GM23248 (cell line): Measurements from ENCODE around the gene ZDHHC3. TPM values are rescaled to one million over a fixed set of nuclear protein-coding genes. Genes with fewer than 3 reads are reported as not detected.

Experiments used
- DNase-seq: peaks from one replicate; pipeline ENCODE4 v3.0.0-alpha.2; 2015
- H2AFZ ChIP-seq: fragments of 200-600 bp; sonication (generic); 2 replicates; pipeline ENCODE4 v1.6.1; 2016; ENCODE audit warnings: antibody characterized with exemption
- H3F3A ChIP-seq: fragments of 200-600 bp; sonication (generic); 2 replicates; pipeline ENCODE4 v1.6.1; 2016; ENCODE audit warnings: mild to moderate bottlenecking, antibody characterized with exemption, mixed run types; ENCODE audit not compliant: insufficient read depth
- H3K27ac ChIP-seq: fragments of 200-600 bp; sonication (generic); 2 replicates; pipeline ENCODE4 v1.5.1; 2016; ENCODE audit warnings: mild to moderate bottlenecking
- H3K27me3 ChIP-seq: fragments of 200-600 bp; sonication (generic); replicated peaks from 2 replicates; pipeline ENCODE4 v1.6.1; 2016; ENCODE audit warnings: mild to moderate bottlenecking; ENCODE audit not compliant: insufficient read depth
- H3K36me3 ChIP-seq: fragments of 200-600 bp; sonication (generic); 2 replicates; pipeline ENCODE4 v1.6.1; 2016; ENCODE audit warnings: low read depth, mild to moderate bottlenecking
- H3K4me1 ChIP-seq: fragments of 200-600 bp; sonication (generic); 2 replicates; pipeline ENCODE4 v1.6.1; 2016; ENCODE audit warnings: mild to moderate bottlenecking; ENCODE audit not compliant: insufficient read depth
- H3K4me2 ChIP-seq: fragments of 200-600 bp; sonication (generic); one replicate; pipeline ENCODE4 v1.6.1; 2016; ENCODE audit warnings: mild to moderate bottlenecking; ENCODE audit not compliant: unreplicated experiment
- H3K4me3 ChIP-seq: fragments of 200-600 bp; sonication (generic); 2 replicates; pipeline ENCODE4 v1.5.1; 2016; ENCODE audit warnings: mild to moderate bottlenecking
- H3K79me2 ChIP-seq: fragments of 200-600 bp; sonication (generic); 2 replicates; pipeline ENCODE4 v1.6.1; 2016; ENCODE audit warnings: mild to moderate bottlenecking; ENCODE audit not compliant: insufficient read depth
- H3K9ac ChIP-seq: fragments of 200-600 bp; sonication (generic); 2 replicates; pipeline ENCODE4 v1.6.1; 2016; ENCODE audit warnings: mild to moderate bottlenecking
- H3K9me2 ChIP-seq: fragments of 200-600 bp; sonication (generic); 2 replicates; pipeline ENCODE4 v1.6.1; 2016; ENCODE audit warnings: mixed run types, mild to moderate bottlenecking, moderate library complexity; ENCODE audit not compliant: insufficient read depth
- H3K9me3 ChIP-seq: fragments of 200-600 bp; sonication (generic); one replicate; pipeline ENCODE4 v1.6.1; 2017; ENCODE audit warnings: low read depth
- H4K20me1 ChIP-seq: fragments of 200-600 bp; sonication (generic); 2 replicates; pipeline ENCODE4 v1.6.0; 2016; ENCODE audit not compliant: insufficient read depth
- EZH2 ChIP-seq: fragments of 200-600 bp; sonication (generic); IDR thresholded peaks from 2 replicates; pipeline ENCODE4 v1.6.1; 2018; ENCODE audit warnings: antibody characterized with exemption, mild to moderate bottlenecking; ENCODE audit not compliant: insufficient read depth, poor library complexity, severe bottlenecking
- EZH2phosphoT487 ChIP-seq: fragments of 200-600 bp; sonication (generic); IDR thresholded peaks from 2 replicates; pipeline ENCODE4 v1.6.1; 2018; ENCODE audit warnings: antibody characterized with exemption, moderate library complexity, mild to moderate bottlenecking, low read depth; ENCODE audit not compliant: insufficient read depth
- WGBS, 2 experiments: methylation state at CpG; one replicate each; pipeline ENCODE4 v1.1.6; 2015 to 2017; ENCODE audit warnings: low lambda C conversion rate in 2 of 2, low coverage in 1 of 2; ENCODE audit errors: missing lambda C conversion rate in 2 of 2; 5-methylcytosine and 5-hydroxymethylcytosine counted together
- in situ Hi-C: fragments of 300-500 bp; cut with MboI; formaldehyde crosslinking; loops from 2 replicates; pipeline ENCODE4 v1.15.0; 2020
- polyA plus RNA-seq: library from polyadenylated mRNA; unstranded; fragments of >200 nt; fragmentation: Nextera tagmentation; extraction: Ambion mirVana; gene quantifications from 2 replicates; pipeline ENCODE4 v1.2.1, GENCODE V29; 2016
- total RNA-seq: library from RNA; depleted of rRNA; stranded (reverse); fragments of >200 nt; shearing (Covaris generic); gene quantifications from 2 replicates; pipeline ENCODE4 v1.2.3, GENCODE V29; 2014

Gene ZDHHC3
- total and polyA plus RNA-seq, 2 experiments from 2014 or later: 48.7 to 76.2 TPM

DNA sequence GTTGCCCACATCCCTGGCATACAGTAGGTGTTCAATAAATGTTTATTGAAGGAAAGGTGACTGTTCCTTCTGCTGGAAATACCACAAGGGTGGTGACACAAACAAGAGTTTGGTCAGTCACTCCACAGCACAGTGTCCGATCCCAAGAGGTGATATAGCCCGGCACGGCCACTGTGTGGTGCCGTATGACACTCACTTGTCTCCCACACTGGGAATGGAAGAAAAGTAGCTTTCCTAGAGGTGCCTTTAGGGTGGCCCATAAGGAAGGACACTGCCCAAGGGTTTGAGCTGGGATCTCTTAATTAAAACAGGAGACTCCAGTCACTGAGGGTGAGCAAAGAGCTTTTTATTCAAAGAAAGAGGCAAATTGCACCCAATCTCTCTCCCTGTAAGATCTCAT, 61.0 kb downstream of the ZDHHC3 start:
- no peaks in the 10 kb centered on the region for H4K20me1 ChIP-seq
- no peaks in the 10 kb centered on the region for H3F3A ChIP-seq
- no peak overlapping the region for H3K4me3 ChIP-seq
- no peak overlapping the region for H3K9ac ChIP-seq
- no peaks in the 10 kb centered on the region for H3K9me2 ChIP-seq
- no peaks in the 10 kb centered on the region for H3K27me3 ChIP-seq
- no peaks in the 10 kb centered on the region for H3K9me3 ChIP-seq
- H3K4me2 ChIP-seq: no peak overlapping the region
- no peak overlapping the region for H2AFZ ChIP-seq
- no peak overlapping the region for H3K27ac ChIP-seq
- peak; percentile 37 for DNase-seq
- in situ Hi-C loops: loop anchor here (10.0 kb wide), 1 partner anchor 380 kb away; no protein-coding TSS in a partner anchor
- no peak for TF ChIP-seq EZH2phosphoT487
- TF ChIP-seq EZH2: no peak
- H3K36me3 ChIP-seq: no peaks in the 10 kb centered on the region
- no peaks in the 10 kb centered on the region for H3K4me1 ChIP-seq
- 58 to 61% methylated on average over 4 of the region's 4 CpGs for WGBS, 2 experiments
- no peaks in the 10 kb centered on the region for H3K79me2 ChIP-seq

DNA sequence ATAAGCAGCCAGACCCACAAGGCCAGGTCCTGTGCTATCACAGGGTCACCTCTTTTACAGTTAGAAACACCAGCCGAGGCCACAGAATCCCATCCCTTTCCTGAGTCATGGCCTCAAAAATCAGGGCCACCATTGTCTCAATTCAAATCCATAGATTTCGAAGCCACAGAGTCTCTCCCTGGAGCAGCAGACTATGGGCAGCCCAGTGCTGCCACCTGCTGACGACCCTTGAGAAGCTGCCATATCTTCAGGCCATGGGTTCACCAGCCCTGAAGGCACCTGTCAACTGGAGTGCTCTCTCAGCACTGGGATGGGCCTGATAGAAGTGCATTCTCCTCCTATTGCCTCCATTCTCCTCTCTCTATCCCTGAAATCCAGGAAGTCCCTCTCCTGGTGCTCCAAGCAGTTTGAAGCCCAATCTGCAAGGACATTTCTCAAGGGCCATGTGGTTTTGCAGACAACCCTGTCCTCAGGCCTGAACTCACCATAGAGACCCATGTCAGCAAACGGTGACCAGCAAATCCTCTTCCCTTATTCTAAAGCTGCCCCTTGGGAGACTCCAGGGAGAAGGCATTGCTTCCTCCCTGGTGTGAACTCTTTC, 62.0 kb downstream of the ZDHHC3 start:
- Histone ChIP-seq H3K9ac (no peak overlapping the region), H3K79me2 (no peaks in the 10 kb centered on the region), H3K36me3 (no peaks in the 10 kb centered on the region), H3K4me3 (no peak overlapping the region), H3K27ac (no peak overlapping the region), H3F3A (no peaks in the 10 kb centered on the region), H3K27me3 (no peaks in the 10 kb centered on the region; the same call in 1 of the 2 replicates), H3K9me2 (no peaks in the 10 kb centered on the region), H3K4me1 (no peaks in the 10 kb centered on the region), H3K9me3 (no peaks in the 10 kb centered on the region), H2AFZ (no peak overlapping the region), H3K4me2 (no peak overlapping the region), H4K20me1 (no peaks in the 10 kb centered on the region)
- peak; percentile 79 for DNase-seq
- 27 to 30% methylated on average over 4 of the region's 4 CpGs for WGBS, 2 experiments
- TF ChIP-seq EZH2phosphoT487 (no peak), EZH2 (no peak)
- in situ Hi-C loops: loop anchor here (10.0 kb wide), 1 partner anchor 379 kb away; no protein-coding TSS in a partner anchor

DNA sequence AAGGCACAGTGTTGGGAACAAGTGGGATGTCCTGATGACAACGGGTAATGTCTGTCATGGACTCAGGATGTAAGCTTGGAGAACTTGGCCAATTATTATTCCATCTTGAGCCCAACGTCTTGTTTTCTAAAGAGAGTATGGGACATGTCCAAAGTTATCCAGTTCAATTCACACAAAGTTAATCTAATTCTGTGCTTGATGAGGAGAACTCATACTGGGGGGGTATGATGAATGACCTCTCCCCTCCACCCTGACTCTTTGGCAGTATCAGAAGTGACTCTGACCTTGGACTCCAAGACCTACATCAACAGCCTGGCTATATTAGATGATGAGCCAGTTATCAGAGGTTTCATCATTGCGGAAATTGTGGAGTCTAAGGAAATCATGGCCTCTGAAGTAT, 65.3 kb downstream of the ZDHHC3 start:
- no peaks in the 10 kb centered on the region for H3K36me3 ChIP-seq
- H3K9ac ChIP-seq: no peak overlapping the region
- H3K27ac ChIP-seq: no peak overlapping the region
- H3K4me2 ChIP-seq: no peak overlapping the region
- H3K9me2 ChIP-seq: no peaks in the 10 kb centered on the region
- H3K79me2 ChIP-seq: no peaks in the 10 kb centered on the region
- 42 to 44% methylated on average over 3 of the region's 3 CpGs for WGBS, 2 experiments
- H4K20me1 ChIP-seq: no peaks in the 10 kb centered on the region
- no peaks in the 10 kb centered on the region for H3K9me3 ChIP-seq
- DNase-seq: no peak
- TF ChIP-seq EZH2 (no peak), EZH2phosphoT487 (no peak)
- H3K27me3 ChIP-seq: no peaks in the 10 kb centered on the region; the same call in 1 of the 2 replicates
- in situ Hi-C loops: loop anchor here (10.0 kb wide), 1 partner anchor 376 kb away; no protein-coding TSS in a partner anchor
- H2AFZ ChIP-seq: no peak overlapping the region
- H3K4me3 ChIP-seq: no peak overlapping the region
- no peaks in the 10 kb centered on the region for H3K4me1 ChIP-seq
- no peaks in the 10 kb centered on the region for H3F3A ChIP-seq

DNA sequence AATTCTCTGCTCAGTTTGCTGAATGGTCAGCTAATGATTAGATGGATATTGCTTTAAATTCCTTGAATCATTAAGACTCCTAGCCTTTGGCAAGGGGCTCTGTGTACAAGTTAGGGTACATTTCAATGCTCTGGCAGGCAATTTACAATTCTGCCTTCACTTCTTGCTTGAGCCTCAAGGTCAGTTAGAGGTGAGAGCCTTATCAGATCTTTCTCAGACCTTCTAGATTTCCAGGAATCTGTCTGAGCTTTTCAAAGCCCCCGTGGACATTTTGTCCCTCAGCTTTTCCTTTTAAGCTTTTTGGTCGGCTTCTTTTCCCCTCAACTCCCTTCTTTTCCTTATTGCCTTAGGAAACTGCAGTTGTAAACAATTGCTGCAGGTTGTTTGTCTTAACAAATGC, 66.9 kb downstream of the ZDHHC3 start:
- in situ Hi-C loops: no loop called here
- WGBS, 2 experiments: 46 to 58% methylated on average over 2 of the region's 2 CpGs

More for the DNA sequence above, 66.9 kb downstream of the ZDHHC3 start:
- H3K4me2 ChIP-seq: no peak overlapping the region
- H3K27me3 ChIP-seq: no peaks in the 10 kb centered on the region; the same call in 1 of the 2 replicates
- no peaks in the 10 kb centered on the region for H3K79me2 ChIP-seq
- H3K4me1 ChIP-seq: no peaks in the 10 kb centered on the region
- no peaks in the 10 kb centered on the region for H4K20me1 ChIP-seq
- TF ChIP-seq EZH2phosphoT487: no peak
- TF ChIP-seq EZH2: no peak
- no peaks in the 10 kb centered on the region for H3K9me2 ChIP-seq
- no peak for DNase-seq
- H3K27ac ChIP-seq: no peak overlapping the region
- no peak overlapping the region for H2AFZ ChIP-seq
- H3K4me3 ChIP-seq: no peak overlapping the region
- no peaks in the 10 kb centered on the region for H3F3A ChIP-seq
- H3K9me3 ChIP-seq: no peaks in the 10 kb centered on the region
- no peak overlapping the region for H3K9ac ChIP-seq
- H3K36me3 ChIP-seq: no peaks in the 10 kb centered on the region
